AG20443 (cell line): ENCODE measurements around the gene KIF18B.
A peak's percentile ranks its signal among the peaks of the same experiment; 100 is the strongest.

Experiments
- DNase-seq: peaks from one replicate; pipeline ENCODE4 v3.0.0; 2012; ENCODE audit warnings: low spot score, mixed read lengths

The KIF18B gene

GRCh38 chr17:44935116-44935515, 12.5 kb downstream of the KIF18B start:
- DNase-seq: no peak

- no peak for DNase-seq
These were observed 12.8 kb downstream of the KIF18B start for GRCh38 chr17:44934745-44935105.

GRCh38 chr17:44933824-44934744, 13.5 kb downstream of the KIF18B start:
- no peak for DNase-seq

GRCh38 chr17:44932787-44933097, 14.8 kb downstream of the KIF18B start:
- no peak for DNase-seq

- DNase-seq: no peak
These were observed 15.3 kb downstream of the KIF18B start for GRCh38 chr17:44932096-44932786.

- no peak for DNase-seq
These were observed 16.2 kb downstream of the KIF18B start for GRCh38 chr17:44931376-44931775.

- DNase-seq: no peak
These were observed 16.9 kb downstream of the KIF18B start for GRCh38 chr17:44930667-44931066.

- no peak for DNase-seq
These were observed 18.4 kb downstream of the KIF18B start for GRCh38 chr17:44928950-44929720.

GRCh38 chr17:44928136-44928535, 19.4 kb downstream of the KIF18B start:
- DNase-seq: no peak

- no peak for DNase-seq
These were observed 19.9 kb downstream of the KIF18B start for GRCh38 chr17:44927696-44928095.

- no peak for DNase-seq
These were observed 20.6 kb downstream of the KIF18B start for GRCh38 chr17:44926821-44927525.

GRCh38 chr17:44925731-44926697, 21.6 kb downstream of the KIF18B start:
- DNase-seq: no peak

- DNase-seq: no peak
These were observed 23.4 kb downstream of the KIF18B start for GRCh38 chr17:44924107-44924544.

- DNase-seq: no peak
These were observed 24.7 kb downstream of the KIF18B start for GRCh38 chr17:44922746-44923470.

GRCh38 chr17:44922136-44922535, 25.4 kb downstream of the KIF18B start:
- no peak for DNase-seq

GRCh38 chr17:44921122-44921882, 26.3 kb downstream of the KIF18B start:
- DNase-seq: no peak

GRCh38 chr17:44920565-44920940, 27.0 kb downstream of the KIF18B start:
- DNase-seq: no peak

- DNase-seq: peak; percentile 93
These were observed 27.5 kb downstream of the KIF18B start for GRCh38 chr17:44919885-44920564.

- DNase-seq: no peak
These were observed 28.2 kb downstream of the KIF18B start for GRCh38 chr17:44919411-44919810.
